AG09309 (cell line): ENCODE measurements around the gene IQGAP2.

ENCODE experiments used
- DNase-seq: peaks from one replicate; pipeline ENCODE4 v3.0.0-alpha.2; 2010; ENCODE audit warnings: low read depth
- H3K4me3 ChIP-seq: 2 replicates; pipeline ENCODE4 v1.5.1; 2011; ENCODE audit warnings: mild to moderate bottlenecking, low read depth, low read length, moderate library complexity; ENCODE audit not compliant: control insufficient read depth
- CTCF ChIP-seq: IDR thresholded peaks from 2 replicates; pipeline ENCODE4 v1.5.1; 2011; ENCODE audit warnings: mild to moderate bottlenecking, low read depth, low read length, inconsistent platforms; ENCODE audit not compliant: insufficient read depth, control insufficient read depth; ENCODE audit errors: missing control alignments

IQGAP2 gene

GRCh38 chr5:76642390-76643040, 239.4 kb downstream of the IQGAP2 start:
- no peak for TF ChIP-seq CTCF
- no peak for DNase-seq
- no peak overlapping the region for H3K4me3 ChIP-seq

DNA sequence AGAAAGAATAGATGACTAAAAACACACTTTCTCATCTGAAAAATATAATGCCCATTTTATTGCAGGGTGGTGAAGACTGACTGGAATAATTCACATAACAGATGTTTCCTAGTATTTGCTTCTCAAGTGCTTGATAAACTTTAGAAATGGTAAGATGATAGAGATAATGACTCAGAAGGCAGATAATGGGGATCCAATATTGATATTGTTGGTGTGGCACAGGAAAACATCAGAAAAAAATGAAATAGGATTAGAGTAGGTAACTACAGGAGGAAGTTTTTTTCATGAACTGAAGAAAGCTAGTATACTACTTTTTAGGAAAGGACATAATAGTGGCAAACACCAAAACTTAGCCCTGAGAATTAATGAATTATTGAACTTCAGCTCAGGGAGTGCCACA, 240.3 kb downstream of the IQGAP2 start:
- TF ChIP-seq CTCF: no peak
- no peak overlapping the region for H3K4me3 ChIP-seq

DNA sequence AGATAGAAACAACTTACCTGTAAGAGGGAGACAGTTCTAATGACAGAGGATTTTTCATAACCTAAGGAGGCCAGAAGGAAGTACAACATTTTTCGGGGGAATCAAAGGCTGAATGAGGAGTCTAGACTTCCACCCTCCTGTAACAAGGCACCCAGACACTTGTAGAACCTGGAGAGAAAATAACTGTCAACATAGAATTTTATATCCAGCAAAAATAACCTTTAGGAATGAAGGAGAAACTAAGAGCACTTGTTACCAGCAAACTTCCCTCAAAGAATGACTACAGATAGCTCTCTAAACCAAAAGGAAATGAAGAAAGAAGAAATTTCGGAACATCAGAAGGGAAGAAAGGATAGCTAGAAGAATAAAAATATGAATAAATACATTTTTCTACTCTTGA, 246.1 kb downstream of the IQGAP2 start:
- no peak for TF ChIP-seq CTCF
- DNase-seq: no peak
- no peak overlapping the region for H3K4me3 ChIP-seq

More for the DNA sequence above, 240.3 kb downstream of the IQGAP2 start:
- DNase-seq: no peak

- no peak for DNase-seq
- TF ChIP-seq CTCF: no peak
- no peak overlapping the region for H3K4me3 ChIP-seq
These were observed 249.8 kb downstream of the IQGAP2 start for GRCh38 chr5:76652809-76653414.

GRCh38 chr5:76657091-76657490, 254.0 kb downstream of the IQGAP2 start:
- TF ChIP-seq CTCF: no peak
- H3K4me3 ChIP-seq: no peak overlapping the region
- DNase-seq: no peak

DNA sequence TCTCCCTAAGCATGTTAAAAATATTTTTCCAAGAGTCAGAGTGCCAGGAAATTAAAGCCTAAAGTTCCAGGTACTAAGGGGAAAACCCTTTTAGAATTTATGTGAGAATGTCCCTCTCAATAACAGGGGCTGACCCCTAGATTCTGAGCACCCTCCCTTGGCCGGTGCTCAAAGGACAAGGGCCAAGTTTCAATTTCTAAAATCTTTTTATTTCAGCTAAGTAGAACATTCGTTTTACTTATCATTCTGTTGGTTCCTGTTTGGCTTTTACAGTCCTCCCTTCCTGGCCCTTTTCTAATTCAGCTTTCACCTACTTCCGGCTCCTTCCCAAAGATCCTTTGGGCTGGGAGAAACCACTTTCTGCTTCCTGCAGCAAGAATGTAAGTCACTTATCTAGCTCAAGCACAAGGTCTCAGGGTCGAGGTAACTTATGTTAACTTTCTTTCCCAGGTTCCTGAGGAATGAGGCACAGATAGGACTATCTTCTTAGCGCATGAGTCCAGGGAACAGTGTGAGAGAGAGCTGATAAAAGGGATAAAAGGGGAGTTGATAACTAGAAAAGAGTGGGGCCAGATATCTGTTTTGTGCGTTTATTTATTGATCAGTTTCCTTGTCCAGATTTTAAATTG, 254.7 kb downstream of the IQGAP2 start:
- no peak overlapping the region for H3K4me3 ChIP-seq
- TF ChIP-seq CTCF: no peak
- no peak for DNase-seq

DNA sequence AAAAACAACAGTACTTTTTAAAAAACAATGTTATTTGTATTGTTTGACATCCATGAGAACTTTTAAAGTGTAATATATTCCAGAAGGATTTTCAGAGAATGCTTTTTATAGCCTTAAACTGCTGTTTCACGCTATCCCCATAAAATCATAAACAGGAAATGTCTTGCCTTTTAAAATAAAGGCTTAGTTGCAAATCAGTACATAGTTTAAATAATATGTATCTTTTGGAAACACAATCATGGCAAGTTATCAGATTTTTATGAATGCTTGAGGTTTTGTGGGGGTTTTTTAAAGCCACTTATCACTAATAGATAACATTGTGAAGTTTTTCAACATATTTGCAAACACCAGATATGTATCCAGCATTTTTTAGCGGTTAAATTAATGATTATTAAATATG, 257.3 kb downstream of the IQGAP2 start:
- no peak overlapping the region for H3K4me3 ChIP-seq
- peak; percentile 21 for DNase-seq
- no peak for TF ChIP-seq CTCF
